A549 treated with AZD9567 at 1 μM for 4 hours (cell line): Measurements from ENCODE around the gene SMC1B. TPM values are rescaled to one million over a fixed set of nuclear protein-coding genes. Genes with fewer than 3 reads are reported as not detected.

Experiments used
- total RNA-seq: library from RNA; stranded (reverse); fragments of 200-300 nt; extraction: Qiagen RNA extraction; gene quantifications from 5 replicates; pipeline ENCODE4 v1.2.3, GENCODE V29; 2022; ENCODE audit not compliant: insufficient read depth

SMC1B gene, protein sequence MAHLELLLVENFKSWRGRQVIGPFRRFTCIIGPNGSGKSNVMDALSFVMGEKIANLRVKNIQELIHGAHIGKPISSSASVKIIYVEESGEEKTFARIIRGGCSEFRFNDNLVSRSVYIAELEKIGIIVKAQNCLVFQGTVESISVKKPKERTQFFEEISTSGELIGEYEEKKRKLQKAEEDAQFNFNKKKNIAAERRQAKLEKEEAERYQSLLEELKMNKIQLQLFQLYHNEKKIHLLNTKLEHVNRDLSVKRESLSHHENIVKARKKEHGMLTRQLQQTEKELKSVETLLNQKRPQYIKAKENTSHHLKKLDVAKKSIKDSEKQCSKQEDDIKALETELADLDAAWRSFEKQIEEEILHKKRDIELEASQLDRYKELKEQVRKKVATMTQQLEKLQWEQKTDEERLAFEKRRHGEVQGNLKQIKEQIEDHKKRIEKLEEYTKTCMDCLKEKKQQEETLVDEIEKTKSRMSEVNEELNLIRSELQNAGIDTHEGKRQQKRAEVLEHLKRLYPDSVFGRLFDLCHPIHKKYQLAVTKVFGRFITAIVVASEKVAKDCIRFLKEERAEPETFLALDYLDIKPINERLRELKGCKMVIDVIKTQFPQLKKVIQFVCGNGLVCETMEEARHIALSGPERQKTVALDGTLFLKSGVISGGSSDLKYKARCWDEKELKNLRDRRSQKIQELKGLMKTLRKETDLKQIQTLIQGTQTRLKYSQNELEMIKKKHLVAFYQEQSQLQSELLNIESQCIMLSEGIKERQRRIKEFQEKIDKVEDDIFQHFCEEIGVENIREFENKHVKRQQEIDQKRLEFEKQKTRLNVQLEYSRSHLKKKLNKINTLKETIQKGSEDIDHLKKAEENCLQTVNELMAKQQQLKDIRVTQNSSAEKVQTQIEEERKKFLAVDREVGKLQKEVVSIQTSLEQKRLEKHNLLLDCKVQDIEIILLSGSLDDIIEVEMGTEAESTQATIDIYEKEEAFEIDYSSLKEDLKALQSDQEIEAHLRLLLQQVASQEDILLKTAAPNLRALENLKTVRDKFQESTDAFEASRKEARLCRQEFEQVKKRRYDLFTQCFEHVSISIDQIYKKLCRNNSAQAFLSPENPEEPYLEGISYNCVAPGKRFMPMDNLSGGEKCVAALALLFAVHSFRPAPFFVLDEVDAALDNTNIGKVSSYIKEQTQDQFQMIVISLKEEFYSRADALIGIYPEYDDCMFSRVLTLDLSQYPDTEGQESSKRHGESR
- 0.02 TPM in 1 of 5 replicates, not detected in the others for total RNA-seq

DNA sequence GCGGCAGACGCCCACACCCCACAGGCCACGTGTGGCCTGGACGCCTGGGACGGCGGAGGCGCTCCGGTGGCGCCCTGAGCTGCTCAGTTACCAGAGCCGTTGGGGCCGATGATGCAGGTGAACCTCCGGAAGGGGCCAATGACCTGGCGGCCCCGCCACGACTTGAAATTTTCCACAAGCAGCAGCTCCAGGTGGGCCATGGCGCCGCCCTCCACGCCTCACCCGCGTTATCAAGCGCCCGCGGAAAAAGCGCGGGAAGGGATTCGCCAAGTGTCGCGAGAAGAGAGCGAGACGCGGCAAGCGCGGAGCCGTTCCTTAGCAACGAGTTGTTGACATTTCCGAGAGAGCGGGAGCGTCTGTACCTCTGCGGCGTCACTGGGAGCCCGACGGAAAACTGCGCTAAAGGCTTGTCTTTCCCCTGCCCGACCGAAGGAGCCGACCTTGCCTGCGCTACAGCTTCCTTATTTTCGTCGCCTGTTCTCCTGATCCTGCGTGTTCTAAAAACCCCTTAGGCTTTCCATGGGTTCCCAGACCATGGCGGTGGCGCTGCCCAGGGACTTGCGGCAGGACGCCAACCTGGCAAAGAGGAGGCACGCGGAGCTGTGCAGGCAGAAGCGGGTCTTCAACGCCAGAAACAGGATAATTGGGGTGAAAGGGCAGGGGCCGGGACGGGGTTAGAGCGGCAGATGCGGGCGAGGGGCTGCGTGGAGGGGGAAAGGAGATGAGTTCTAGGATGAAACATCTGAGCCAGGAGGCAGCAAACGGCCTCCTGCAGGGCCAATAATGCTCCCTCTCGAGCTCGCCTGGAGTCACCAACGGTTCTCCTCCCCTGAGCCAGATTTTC, at the start of gene SMC1B, which contains the start of gene RIBC2:
Gene SMC1B (minus strand): TSS at position 232 of the 844 bp plus-strand sequence. CDS start 32 bp downstream, at position 200.
Gene RIBC2 (plus strand): TSS at position 326 of the 844 bp plus-strand sequence. CDS start 194 bp downstream, at position 520.

DNA sequence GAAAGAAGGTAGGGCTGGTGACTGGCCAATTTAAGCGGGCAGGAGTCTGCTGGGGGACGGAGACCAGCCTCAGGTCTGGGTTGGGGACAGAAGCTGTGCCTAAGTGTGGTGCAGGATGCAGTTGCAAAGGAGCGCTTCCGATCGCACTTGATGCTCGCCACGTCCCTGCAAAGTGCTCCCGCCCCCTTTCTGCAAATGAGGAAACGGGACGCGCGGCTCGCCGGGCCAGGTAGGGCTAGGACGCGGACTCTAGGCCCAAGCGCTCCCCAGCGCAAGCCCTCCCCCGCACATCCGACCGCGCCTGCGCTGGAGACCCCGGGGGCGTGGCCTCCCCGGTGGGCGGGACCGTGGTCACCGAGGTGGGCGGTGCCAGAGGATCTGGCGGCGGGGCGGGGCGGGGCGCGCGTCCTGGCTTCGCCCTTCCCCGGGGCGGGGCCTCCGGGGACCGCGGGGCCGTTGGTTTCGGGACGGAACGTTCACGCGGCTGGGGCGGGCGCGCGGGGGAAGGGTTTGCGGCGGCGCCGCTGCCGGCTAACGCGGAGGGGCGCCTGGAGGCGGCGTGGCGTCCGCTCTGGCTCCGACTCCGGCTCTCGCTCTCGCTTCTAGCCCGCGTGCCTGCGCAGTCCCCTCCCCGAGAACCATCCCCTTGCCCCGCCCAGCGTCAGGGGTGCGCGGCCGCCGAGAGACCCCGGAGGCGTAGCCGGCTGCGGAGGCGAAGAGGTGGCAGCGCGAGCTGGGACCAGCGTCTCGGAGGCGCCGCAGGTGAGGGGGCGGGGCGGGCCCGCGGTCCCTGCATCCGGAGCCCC, 103.8 kb downstream of the SMC1B start, which contains the start of gene FAM118A:
Gene FAM118A (plus strand): TSS at position 513 of the 806 bp plus-strand sequence. CDS start 12,446 bp downstream, outside the sequence.

Other genes starting within 250 kb of the SMC1B start
- 25.2 to 31.5 TPM (median 29.7 TPM) in 5 replicates for gene NUP50, start 249.7 kb downstream of the SMC1B start, total RNA-seq
- gene KIAA0930, start 172.7 kb downstream of the SMC1B start, total RNA-seq: 60.6 to 80.2 TPM (median 74.7 TPM) in 5 replicates
- gene UPK3A, start 128.7 kb downstream of the SMC1B start, total RNA-seq: not detected in 5 replicates
- 6.4 to 12.1 TPM (median 10.7 TPM) in 5 replicates for gene FAM118A, start 103.7 kb downstream of the SMC1B start, total RNA-seq
- gene RIBC2, start 94 bp upstream of the SMC1B start, total RNA-seq: 1.4 to 8.3 TPM (median 1.8 TPM) in 5 replicates
- gene FBLN1, start 89.3 kb upstream of the SMC1B start, total RNA-seq: 38.0 to 54.0 TPM (median 52.1 TPM) in 5 replicates